ENCODE measurements around the gene SORCS2. TPM values are rescaled to one million over a fixed set of nuclear protein-coding genes. Genes with fewer than 3 reads are reported as not detected.

The SORCS2 gene
- total RNA-seq, 1 donor from 2014 or later: 3.0 TPM

GRCh38 chr4:7618361-7618760, 426.0 kb downstream of the SORCS2 start:
- Mint-ChIP-seq H3K36me3 (ENCODE audit: unreplicated experiment) (no peaks in the 10 kb centered on the region), H3K4me1 (ENCODE audit: unreplicated experiment) (no peaks in the 10 kb centered on the region), H3K27me3 (ENCODE audit: unreplicated experiment) (peaks cover 9% of the 10 kb centered on the region), H3K4me3 (ENCODE audit: unreplicated experiment) (no peak overlapping the region), H3K9me3 (ENCODE audit: unreplicated experiment) (no peaks in the 10 kb centered on the region), H3K27ac (ENCODE audit: unreplicated experiment) (no peak overlapping the region)
- no peak for TF ChIP-seq CTCF (IDR thresholded peaks at IDR 0.05)
- DNase-seq (ENCODE audit: extremely low spot score, unreplicated experiment): no peak

GRCh38 chr4:7620086-7620813, 427.9 kb downstream of the SORCS2 start:
- no peak for TF ChIP-seq CTCF (IDR thresholded peaks at IDR 0.05)
- H3K4me1 Mint-ChIP-seq (ENCODE audit: unreplicated experiment): no peaks in the 10 kb centered on the region
- no peaks in the 10 kb centered on the region for H3K36me3 Mint-ChIP-seq (ENCODE audit: unreplicated experiment)
- H3K9me3 Mint-ChIP-seq (ENCODE audit: unreplicated experiment): no peaks in the 10 kb centered on the region
- DNase-seq (ENCODE audit: extremely low spot score, unreplicated experiment): no peak
- H3K27ac Mint-ChIP-seq (ENCODE audit: unreplicated experiment): no peak overlapping the region
- H3K27me3 Mint-ChIP-seq (ENCODE audit: unreplicated experiment): peaks cover 19% of the 10 kb centered on the region
- H3K4me3 Mint-ChIP-seq (ENCODE audit: unreplicated experiment): no peak overlapping the region

- no peak for TF ChIP-seq CTCF (IDR thresholded peaks at IDR 0.05)
Measured at GRCh38 chr4:7620814-7621176, 428.5 kb downstream of the SORCS2 start.

DNA sequence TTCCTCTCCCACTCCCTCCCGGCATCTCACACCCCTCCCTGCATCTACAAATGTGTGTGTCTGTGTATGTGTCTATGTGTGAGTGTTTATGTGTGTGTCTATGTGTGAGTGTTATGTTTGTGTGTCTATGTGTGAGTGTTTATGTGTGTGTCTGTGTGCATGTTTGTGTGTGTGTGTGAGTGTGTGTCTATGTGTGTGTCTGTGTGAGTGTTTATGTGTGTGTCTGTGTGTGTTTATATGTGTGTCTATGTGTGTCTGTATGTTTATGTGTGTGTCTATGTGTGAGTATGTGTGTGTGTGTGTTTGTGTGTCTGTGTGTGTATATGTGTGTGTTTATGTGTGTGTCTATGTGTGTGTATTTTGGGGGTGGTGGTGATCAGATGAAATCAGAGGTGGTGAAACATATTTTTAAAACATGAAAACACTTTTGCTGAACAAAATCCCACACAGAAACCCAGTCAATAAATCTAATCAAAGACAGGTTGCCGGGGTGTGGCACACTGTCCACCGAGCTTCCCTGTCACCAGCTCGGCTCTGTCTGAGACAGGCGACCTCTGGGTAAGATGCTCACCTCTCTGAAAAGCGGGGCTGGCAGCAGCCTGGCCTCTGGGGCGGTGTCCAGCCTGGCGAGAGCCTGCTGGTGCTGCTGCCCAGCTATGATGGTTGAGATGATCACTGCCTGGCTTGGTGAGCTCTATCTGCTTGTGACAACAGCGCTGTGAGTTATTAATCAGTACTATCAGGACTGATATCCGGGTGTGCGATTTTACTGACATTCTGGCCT, 429.1 kb downstream of the SORCS2 start:
- no peak overlapping the region for H3K4me3 Mint-ChIP-seq (ENCODE audit: unreplicated experiment)
- no peak overlapping the region for H3K27ac Mint-ChIP-seq (ENCODE audit: unreplicated experiment)
- no peak for TF ChIP-seq CTCF (IDR thresholded peaks at IDR 0.05)
- H3K4me1 Mint-ChIP-seq (ENCODE audit: unreplicated experiment): no peaks in the 10 kb centered on the region
- H3K36me3 Mint-ChIP-seq (ENCODE audit: unreplicated experiment): no peaks in the 10 kb centered on the region
- H3K9me3 Mint-ChIP-seq (ENCODE audit: unreplicated experiment): no peaks in the 10 kb centered on the region
- DNase-seq (ENCODE audit: extremely low spot score, unreplicated experiment): no peak
- H3K27me3 Mint-ChIP-seq (ENCODE audit: unreplicated experiment): peaks cover 19% of the 10 kb centered on the region

More at GRCh38 chr4:7620814-7621176, 428.5 kb downstream of the SORCS2 start:
- DNase-seq (ENCODE audit: extremely low spot score, unreplicated experiment): no peak
- Mint-ChIP-seq H3K36me3 (ENCODE audit: unreplicated experiment) (no peaks in the 10 kb centered on the region), H3K9me3 (ENCODE audit: unreplicated experiment) (no peaks in the 10 kb centered on the region), H3K27ac (ENCODE audit: unreplicated experiment) (no peak overlapping the region), H3K4me1 (ENCODE audit: unreplicated experiment) (no peaks in the 10 kb centered on the region), H3K27me3 (ENCODE audit: unreplicated experiment) (peaks cover 19% of the 10 kb centered on the region), H3K4me3 (ENCODE audit: unreplicated experiment) (no peak overlapping the region)

GRCh38 chr4:7622371-7622770, 430.0 kb downstream of the SORCS2 start:
- no peak overlapping the region for H3K4me3 Mint-ChIP-seq (ENCODE audit: unreplicated experiment)
- no peak overlapping the region for H3K27ac Mint-ChIP-seq (ENCODE audit: unreplicated experiment)
- H3K36me3 Mint-ChIP-seq (ENCODE audit: unreplicated experiment): no peaks in the 10 kb centered on the region
- H3K9me3 Mint-ChIP-seq (ENCODE audit: unreplicated experiment): no peaks in the 10 kb centered on the region
- TF ChIP-seq CTCF (IDR thresholded peaks at IDR 0.05): no peak
- peaks cover 22% of the 10 kb centered on the region for H3K27me3 Mint-ChIP-seq (ENCODE audit: unreplicated experiment)
- no peaks in the 10 kb centered on the region for H3K4me1 Mint-ChIP-seq (ENCODE audit: unreplicated experiment)
- no peak for DNase-seq (ENCODE audit: extremely low spot score, unreplicated experiment)
